A549 (cell line): ENCODE measurements around the gene BPIFA3. TPM values are rescaled to one million over a fixed set of nuclear protein-coding genes. Genes with fewer than 3 reads are reported as not detected.
A peak's percentile ranks its signal among the peaks of the same experiment; 100 is the strongest.

Experiments
- ATAC-seq, 2 experiments: fragments of 200-7000 bp in 1 of 2; fragments of >200 bp in 1 of 2; cut with Nextera tagmentation in 1 of 2; cut with Tn5 transposase in 1 of 2; 3 replicates each; pipeline versions ENCODE4 v1.8.0 to v1.9.1; 2018 to 2020; ENCODE audit warnings: mild to moderate bottlenecking in 1 of 2, moderate library complexity in 1 of 2
- CTCF ChIA-PET: fragments of 300-600 bp; sonication (Branson Sonifier 250); formaldehyde crosslinking; extraction: SDS; loops from one replicate; lab custom pipeline; 2021; ENCODE audit warnings: antibody characterized with exemption, inconsistent platforms; lab: Yijun Ruan, JAX
- POLR2A ChIA-PET: fragments of 350-600 bp; formaldehyde crosslinking; extraction: SDS; loops from one replicate; lab custom pipeline; 2021; ENCODE audit warnings: antibody characterized with exemption, inconsistent platforms; lab: Yijun Ruan, JAX
- DNase-seq, 2 experiments: peaks; one replicate each; pipeline versions ENCODE4 v3.0.0 to v3.0.0-alpha.2; 2011 to 2016; ENCODE audit warnings: low read depth in 1 of 2, low spot score in 1 of 2
- FAIRE-seq: peaks from 2 replicates; lab custom pipeline; 2011; peaks lifted over from hg19 to GRCh38; lab: Jason Lieb, UNC
- H3K27ac ChIP-seq, 2 experiments: fragments of >200 bp; sonication (Bioruptor Twin); formaldehyde crosslinking; 3 replicates each; pipeline ENCODE4 v1.5.1; 2016 to 2017
- H3K4me1 ChIP-seq: fragments of >200 bp; sonication (Bioruptor Twin); formaldehyde crosslinking; 3 replicates; pipeline ENCODE4 v1.6.1; 2016
- H3K4me2 ChIP-seq: fragments of >200 bp; sonication (Bioruptor Twin); formaldehyde crosslinking; 3 replicates; pipeline ENCODE4 v1.6.1; 2016
- H3K4me3 ChIP-seq: fragments of >200 bp; sonication (Bioruptor Twin); formaldehyde crosslinking; 3 replicates; pipeline ENCODE4 v1.5.1; 2016
- H3K9me3 ChIP-seq: fragments of >200 bp; sonication (Bioruptor Twin); formaldehyde crosslinking; 3 replicates; pipeline ENCODE4 v1.6.1; 2016
- BHLHE40 ChIP-seq: IDR thresholded peaks from 2 replicates; pipeline ENCODE4 v1.6.1; 2012; ENCODE audit warnings: low read depth, low read length, inconsistent platforms
- CEBPB ChIP-seq, 2 experiments: fragments of >200 bp in 1 of 2; sonication (Bioruptor Twin) in 1 of 2; formaldehyde crosslinking in 1 of 2; IDR thresholded peaks; 2 replicates each; pipeline ENCODE4 v1.6.1; 2012 to 2016
- CHD2 ChIP-seq: fragments of 150-350 bp; IDR thresholded peaks from 2 replicates; pipeline ENCODE4 v1.6.1; 2014; ENCODE audit warnings: low read length; ENCODE audit not compliant: partially characterized antibody
- CHD4 ChIP-seq: fragments of 200-600 bp; sonication (generic); IDR thresholded peaks from 2 replicates; pipeline ENCODE4 v1.6.1; 2016; ENCODE audit warnings: antibody characterized with exemption, mild to moderate bottlenecking, borderline replicate concordance
- EHF ChIP-seq: fragments of 250-450 bp; sonication (Bioruptor Pico); IDR thresholded peaks from 2 replicates; pipeline ENCODE4 v1.5.0; 2020; ENCODE audit warnings: mild to moderate bottlenecking
- EP300 ChIP-seq, 2 experiments: fragments of >200 bp; sonication (Bioruptor Twin); formaldehyde crosslinking; IDR thresholded peaks; 2 replicates in 1 of 2; 3 replicates in 1 of 2; pipeline ENCODE4 v1.6.1; 2016 to 2017
- FOXS1 ChIP-seq: fragments of 250-450 bp; sonication (Bioruptor Pico); IDR thresholded peaks from 2 replicates; pipeline ENCODE4 v1.5.0; 2020; ENCODE audit warnings: mild to moderate bottlenecking, moderate library complexity
- GATA3 ChIP-seq: IDR thresholded peaks from 2 replicates; pipeline ENCODE4 v1.6.1; 2012; ENCODE audit warnings: borderline replicate concordance
- HOXA7 ChIP-seq: fragments of 250-450 bp; sonication (Bioruptor Pico); IDR thresholded peaks from 2 replicates; pipeline ENCODE4 v1.5.0; 2020; ENCODE audit warnings: mild to moderate bottlenecking, moderate library complexity
- HOXB13 ChIP-seq: fragments of 250-450 bp; sonication (Bioruptor Pico); IDR thresholded peaks from 2 replicates; pipeline ENCODE4 v1.5.0; 2020; ENCODE audit warnings: low read depth, mild to moderate bottlenecking, moderate library complexity
- HOXB5 ChIP-seq: fragments of 250-450 bp; sonication (Bioruptor Pico); IDR thresholded peaks from 2 replicates; pipeline ENCODE4 v1.5.0; 2020; ENCODE audit warnings: mild to moderate bottlenecking, moderate library complexity
- JUN ChIP-seq, 2 experiments: fragments of >200 bp; sonication (Bioruptor Twin); formaldehyde crosslinking; IDR thresholded peaks; 2 replicates in 1 of 2; 3 replicates in 1 of 2; pipeline ENCODE4 v1.6.1; 2016 to 2017
- JUNB ChIP-seq: fragments of >200 bp; sonication (Bioruptor Twin); formaldehyde crosslinking; IDR thresholded peaks from 2 replicates; pipeline ENCODE4 v1.6.1; 2016
- KDM1A ChIP-seq: fragments of 200-600 bp; sonication (generic); IDR thresholded peaks from 2 replicates; pipeline ENCODE4 v1.6.1; 2016; ENCODE audit warnings: low read depth, mild to moderate bottlenecking
- KDM5A ChIP-seq: fragments of 200-600 bp; sonication (generic); IDR thresholded peaks from 2 replicates; pipeline ENCODE4 v1.6.1; 2016; ENCODE audit warnings: antibody characterized with exemption, mild to moderate bottlenecking
- NR3C1 ChIP-seq: fragments of >200 bp; sonication (Bioruptor Twin); formaldehyde crosslinking; IDR thresholded peaks from 3 replicates; pipeline ENCODE4 v1.6.1; 2017
- POLR2AphosphoS2 ChIP-seq: conservative IDR thresholded peaks from 2 replicates; pipeline ENCODE4 v1.6.1; 2012; ENCODE audit warnings: low read length, improper control_type of control experiment, inconsistent platforms
- RNF2 ChIP-seq: fragments of 200-600 bp; sonication (generic); IDR thresholded peaks from 2 replicates; pipeline ENCODE4 v1.6.1; 2016; ENCODE audit warnings: low read depth, mild to moderate bottlenecking, antibody characterized with exemption, moderate library complexity, borderline replicate concordance
- SMC3 ChIP-seq: fragments of >200 bp; sonication (Bioruptor Twin); formaldehyde crosslinking; IDR thresholded peaks from 3 replicates; pipeline ENCODE4 v1.6.1; 2018; ENCODE audit warnings: inconsistent platforms
- SREBF2 ChIP-seq: fragments of 450-650 bp; IDR thresholded peaks from 2 replicates; pipeline ENCODE4 v1.6.1; 2014; ENCODE audit warnings: mild to moderate bottlenecking, moderate library complexity
- TP53 ChIP-seq: fragments of 250-450 bp; sonication (Bioruptor Pico); IDR thresholded peaks from 2 replicates; pipeline ENCODE4 v1.5.0; 2021; ENCODE audit warnings: mild to moderate bottlenecking, moderate library complexity
- ZSCAN20 ChIP-seq: fragments of 250-450 bp; sonication (Bioruptor Pico); IDR thresholded peaks from 2 replicates; pipeline ENCODE4 v1.8.0; 2022; ENCODE audit warnings: mild to moderate bottlenecking, moderate library complexity
- WGBS: methylation state at CpG from one replicate; pipeline ENCODE4 v1.1.6; 2017; ENCODE audit errors: missing lambda C conversion rate; 5-methylcytosine and 5-hydroxymethylcytosine counted together
- polyA plus RNA-seq, 4 experiments: library from polyadenylated mRNA; depleted of rRNA in 3 of 4; stranded (reverse); fragments of >200 nt; fragmentation: RNase III in 1 of 4; extraction: RNeasy Plus Mini Kit Qiagen cat#74134 plus additional on column Dnase treatment in 1 of 4; gene quantifications; 2 replicates in 3 of 4; 3 replicates in 1 of 4; pipeline ENCODE4 v1.2.3, GENCODE V29; 2011 to 2017
- TF ChIP-seq, protein P1 (sequence below): IDR thresholded peaks from 2 replicates; pipeline ENCODE4 v1.6.1; 2012
- TF ChIP-seq, protein P2 (sequence below): IDR thresholded peaks from 2 replicates; pipeline ENCODE4 v1.6.1; 2012; ENCODE audit warnings: low read depth, borderline replicate concordance
- TF ChIP-seq, protein P3 (sequence below): fragments of 250-450 bp; sonication (Bioruptor Pico); IDR thresholded peaks from 2 replicates; pipeline ENCODE4 v1.5.0; 2020; ENCODE audit warnings: low read depth, mild to moderate bottlenecking, moderate library complexity

Gene BPIFA3
- polyA plus RNA-seq, 2 of the 4 experiments (the other 2 are of a cell fraction), result not detected

DNA sequence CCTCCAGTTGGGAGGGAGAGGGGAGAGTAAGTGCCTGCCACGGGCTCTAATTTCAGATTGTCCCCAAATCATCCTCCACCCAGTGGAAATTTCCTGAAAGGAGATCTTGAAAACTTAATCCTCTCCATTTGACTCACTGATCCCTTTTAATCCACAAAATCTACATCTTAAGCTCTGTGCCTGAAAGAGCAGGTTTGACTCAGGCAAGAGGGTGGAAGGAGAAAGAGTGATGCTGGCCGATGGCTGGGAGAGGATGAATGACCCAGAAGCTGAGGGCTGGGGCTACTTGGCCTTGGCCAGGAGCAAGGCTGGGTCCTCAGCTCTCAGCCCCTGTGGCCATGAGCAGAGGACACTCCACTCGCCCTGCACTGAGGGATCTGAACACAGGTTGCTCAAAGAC is 41.1 kb upstream of the BPIFA3 start:
- 50% methylated on average over 3 of the region's 3 CpGs for WGBS
- no peak overlapping the region for H3K4me2 ChIP-seq
- DNase-seq, result no peak
- POLR2A ChIA-PET, result no interaction called here
- no peak overlapping the region for H3K27ac ChIP-seq
- TF ChIP-seq SMC3 (no peak), EP300 (IDR thresholded peaks at IDR 0.05) (no peak), GATA3 (no peak), HOXB5 (CRISPR knock-in tag) (no peak), NR3C1 (no peak), BHLHE40 (no peak), HOXB13 (CRISPR knock-in tag) (no peak), SREBF2 (no peak), EHF (CRISPR knock-in tag) (no peak), TP53 (CRISPR knock-in tag) (no peak), CEBPB (IDR thresholded peaks at IDR 0.05) (no peak), KDM1A (no peak), RNF2 (no peak), HOXA7 (CRISPR knock-in tag) (no peak), CHD2 (no peak)
- TF ChIP-seq, protein P1, sequence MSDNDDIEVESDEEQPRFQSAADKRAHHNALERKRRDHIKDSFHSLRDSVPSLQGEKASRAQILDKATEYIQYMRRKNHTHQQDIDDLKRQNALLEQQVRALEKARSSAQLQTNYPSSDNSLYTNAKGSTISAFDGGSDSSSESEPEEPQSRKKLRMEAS, result no peak
- TF ChIP-seq, protein P2, sequence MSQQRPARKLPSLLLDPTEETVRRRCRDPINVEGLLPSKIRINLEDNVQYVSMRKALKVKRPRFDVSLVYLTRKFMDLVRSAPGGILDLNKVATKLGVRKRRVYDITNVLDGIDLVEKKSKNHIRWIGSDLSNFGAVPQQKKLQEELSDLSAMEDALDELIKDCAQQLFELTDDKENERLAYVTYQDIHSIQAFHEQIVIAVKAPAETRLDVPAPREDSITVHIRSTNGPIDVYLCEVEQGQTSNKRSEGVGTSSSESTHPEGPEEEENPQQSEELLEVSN, result no peak
- TF ChIP-seq, all 56 proteins: peak for 0
- Histone ChIP-seq H3K4me3 (no peak overlapping the region), H3K4me1 (peaks cover 15% of the 10 kb centered on the region), H3K9me3 (no peaks in the 10 kb centered on the region; the same call in 2 of the 3 replicates)
- CTCF ChIA-PET, result interaction anchor here (0.8 to 1.1 kb wide), 2 partner anchors 23 to 80 kb away, joined by 3 read pairs; no protein-coding TSS in a partner anchor
- FAIRE-seq, result no peak
- no peak for ATAC-seq

DNA sequence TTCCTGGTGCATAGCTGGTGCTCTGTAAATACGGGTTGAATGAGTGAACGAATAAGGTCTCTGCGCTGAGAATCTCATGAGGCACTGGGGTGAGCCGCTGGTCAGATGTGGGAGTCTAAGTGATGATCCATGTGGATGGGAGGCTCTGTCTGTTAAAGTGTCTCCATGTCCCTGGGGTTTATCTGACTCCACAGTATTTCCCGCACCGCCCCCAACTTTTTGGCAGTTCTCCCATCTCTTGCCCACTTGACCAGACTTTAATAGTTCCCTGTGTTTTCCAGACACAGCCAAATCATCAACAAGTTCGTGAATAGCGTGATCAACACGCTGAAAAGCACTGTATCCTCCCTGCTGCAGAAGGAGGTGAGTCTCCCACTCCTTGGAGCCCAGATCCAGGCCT is 39.3 kb upstream of the BPIFA3 start:
- ATAC-seq, result no peak

DNA sequence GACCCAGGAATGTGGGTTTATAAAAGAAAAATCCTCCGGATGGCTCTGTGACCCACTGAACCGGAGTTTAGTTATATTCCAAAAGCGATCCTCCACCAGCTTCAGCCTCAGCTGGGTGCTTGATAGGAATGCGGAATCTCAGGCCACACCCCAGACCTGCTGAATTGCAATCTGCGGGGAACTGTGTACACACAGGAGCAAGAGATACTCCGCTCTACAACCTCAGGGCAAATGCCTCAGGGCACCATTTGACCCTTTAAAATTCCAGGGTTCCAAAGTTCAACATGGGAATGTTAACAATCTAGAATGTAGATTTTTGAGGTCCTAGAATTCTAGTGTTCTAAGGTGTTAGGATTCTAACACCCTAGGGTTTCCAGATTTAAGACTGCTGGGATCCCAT is 38.4 kb upstream of the BPIFA3 start:
- H3K4me3 ChIP-seq, result no peak overlapping the region
- TF ChIP-seq, protein P3, sequence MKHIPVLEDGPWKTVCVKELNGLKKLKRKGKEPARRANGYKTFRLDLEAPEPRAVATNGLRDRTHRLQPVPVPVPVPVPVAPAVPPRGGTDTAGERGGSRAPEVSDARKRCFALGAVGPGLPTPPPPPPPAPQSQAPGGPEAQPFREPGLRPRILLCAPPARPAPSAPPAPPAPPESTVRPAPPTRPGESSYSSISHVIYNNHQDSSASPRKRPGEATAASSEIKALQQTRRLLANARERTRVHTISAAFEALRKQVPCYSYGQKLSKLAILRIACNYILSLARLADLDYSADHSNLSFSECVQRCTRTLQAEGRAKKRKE (CRISPR knock-in tag), result no peak
- TF ChIP-seq GATA3, result peak; percentile 26; the same call in 1 of the 2 replicates
- POLR2A ChIA-PET, result no interaction called here
- 11% methylated on average over 6 of the region's 6 CpGs for WGBS
- peaks cover 15% of the 10 kb centered on the region for H3K4me1 ChIP-seq
- DNase-seq, result peak; percentile 16 to 69
- peak in 1 of 2 experiments; percentile 87; a peak in 3 of 6 replicates for ATAC-seq
- peak overlapping the region in 1 of 2 experiments; percentile 46; a peak in 2 of 6 replicates for H3K27ac ChIP-seq
- no peak for FAIRE-seq
- CTCF ChIA-PET, result no interaction called here
- H3K9me3 ChIP-seq, result peaks cover 5% of the 10 kb centered on the region; the same call in 1 of the 3 replicates
- H3K4me2 ChIP-seq, result peak overlapping the region; percentile 20; the same call in 2 of the 3 replicates

More for the DNA sequence above, 39.3 kb upstream of the BPIFA3 start:
- H3K27ac ChIP-seq, result peak overlapping the region in 1 of 2 experiments; percentile 64; a peak in 4 of 6 replicates
- DNase-seq, result no peak
- TF ChIP-seq JUN (IDR thresholded peaks at IDR 0.05) (no peak), KDM5A (no peak), JUNB (no peak), CHD2 (no peak), RNF2 (no peak), HOXB5 (CRISPR knock-in tag) (no peak), ZSCAN20 (CRISPR knock-in tag) (no peak), FOXS1 (CRISPR knock-in tag) (no peak), CHD4 (no peak), POLR2AphosphoS2 (no peak)
- TF ChIP-seq, all 56 proteins: peak for 0
- no peak for FAIRE-seq
- Histone ChIP-seq H3K4me2 (peak overlapping the region; percentile 20; the same call in 1 of the 3 replicates), H3K4me3 (no peak overlapping the region), H3K4me1 (peaks cover 15% of the 10 kb centered on the region), H3K9me3 (no peaks in the 10 kb centered on the region)
- ChIA-PET POLR2A (no interaction called here), CTCF (interaction anchor here (0.6 to 0.8 kb wide), 2 partner anchors 32 to 34 kb away, joined by 3 to 4 read pairs; no protein-coding TSS in a partner anchor)
- WGBS, result 78% methylated on average over 9 of the region's 9 CpGs
